HCT116 (cell line): Measurements from ENCODE around the gene FMO5. TPM values are rescaled to one million over a fixed set of nuclear protein-coding genes. Genes with fewer than 3 reads are reported as not detected.

ENCODE experiments used
- ATAC-seq: fragments of 200-7000 bp; cut with Tn5 transposase; 2 replicates; pipeline ENCODE4 v1.9.1; 2020; ENCODE audit warnings: mild to moderate bottlenecking, moderate library complexity
- BruUV-seq: library from RNA; stranded (reverse); fragments of 400-500 nt; replicated peaks from 2 replicates; lab custom pipeline; 2021; lab: Mats Ljungman, UMichigan
- CTCF ChIA-PET: fragments of 300-600 bp; sonication (Branson Sonifier 250); formaldehyde crosslinking; loops from one replicate; lab custom pipeline; 2021; ENCODE audit warnings: antibody characterized with exemption; lab: Charles Lee
- POLR2A ChIA-PET: fragments of 300-600, 350-600 bp; sonication (Branson Sonifier 250); formaldehyde crosslinking; loops from one replicate; lab custom pipeline; 2021; ENCODE audit warnings: antibody characterized with exemption; lab: Charles Lee
- RAD21 ChIA-PET, 2 experiments: fragments of 300-600 bp; sonication (Branson Sonifier 250); formaldehyde crosslinking; loops; one replicate each; lab custom pipeline; 2023; ENCODE audit warnings: low total read pairs in 2 of 2; ENCODE audit not compliant: uncharacterized antibody in 2 of 2, unreplicated experiment in 2 of 2, low non-redundant PET in 1 of 2; lab: Charles Lee
- DNase-seq: peaks from one replicate; pipeline ENCODE4 v3.0.0-alpha.2; 2010; ENCODE audit warnings: low read depth, low spot score
- H2AFZ ChIP-seq: fragments of 200-600 bp; shearing (Covaris generic), sonication (generic); 2 replicates; pipeline ENCODE4 v1.6.1; 2017; ENCODE audit warnings: low read depth, mixed run types, mixed read lengths, antibody characterized with exemption, low read length; ENCODE audit not compliant: poor library complexity, severe bottlenecking
- H3K27ac ChIP-seq: 2 replicates; pipeline ENCODE4 v1.5.1; 2012; ENCODE audit warnings: low read depth, low read length
- H3K27me3 ChIP-seq: fragments of 200-600 bp; sonication (generic); 2 replicates; pipeline ENCODE4 v1.6.1; 2016; ENCODE audit warnings: mixed run types, low read length, mixed read lengths; ENCODE audit not compliant: insufficient read depth
- H3K36me3 ChIP-seq, 2 experiments: fragments of 200-500 bp in 1 of 2; fragments of 200-600 bp in 1 of 2; sonication (Bioruptor generic) in 1 of 2; sonication (generic) in 1 of 2; 2 replicates each; pipeline versions ENCODE4 v1.5.1 to v1.6.1; 2014 to 2016; ENCODE audit warnings: low read length in 2 of 2, inconsistent platforms in 1 of 2, mixed read lengths in 1 of 2, mixed run types in 1 of 2; ENCODE audit not compliant: insufficient read depth in 2 of 2, control insufficient read depth in 1 of 2
- H3K4me1 ChIP-seq, 2 experiments: fragments of 200-600 bp in 1 of 2; sonication (generic) in 1 of 2; 2 replicates each; pipeline versions ENCODE4 v1.5.1 to v1.6.1; 2012 to 2017; ENCODE audit warnings: low read length in 2 of 2, inconsistent platforms in 1 of 2, mild to moderate bottlenecking in 1 of 2, mixed read lengths in 1 of 2, mixed run types in 1 of 2, moderate library complexity in 1 of 2; ENCODE audit not compliant: insufficient read depth in 2 of 2, control insufficient read depth in 1 of 2
- H3K4me2 ChIP-seq: fragments of 200-600 bp; sonication (generic); 2 replicates; pipeline ENCODE4 v1.6.1; 2017; ENCODE audit warnings: mixed run types, low read length, mixed read lengths
- H3K4me3 ChIP-seq, 2 experiments: fragments of 200-600 bp in 1 of 2; sonication (generic) in 1 of 2; replicated peaks in 1 of 2; 2 replicates each; pipeline ENCODE4 v1.5.1; 2011 to 2016; ENCODE audit warnings: low read length in 2 of 2, control low read depth in 1 of 2, low read depth in 1 of 2, mild to moderate bottlenecking in 1 of 2, mixed read lengths in 1 of 2, mixed run types in 1 of 2
- H3K79me2 ChIP-seq: fragments of 200-600 bp; sonication (generic); 2 replicates; pipeline ENCODE4 v1.6.1; 2017; ENCODE audit warnings: mild to moderate bottlenecking, mixed run types, low read length, moderate library complexity, mixed read lengths; ENCODE audit not compliant: insufficient read depth
- H3K9ac ChIP-seq: fragments of 200-600 bp; sonication (generic); 2 replicates; pipeline ENCODE4 v1.6.1; 2016; ENCODE audit warnings: low read length, mixed read lengths
- H3K9me2 ChIP-seq: fragments of 200-600 bp; sonication (generic), shearing (Covaris generic); 2 replicates; pipeline ENCODE4 v1.6.1; 2017; ENCODE audit warnings: mixed run types, mild to moderate bottlenecking, moderate library complexity; ENCODE audit not compliant: insufficient read depth
- H3K9me3 ChIP-seq, 2 experiments: fragments of 200-500 bp in 1 of 2; fragments of 200-600 bp in 1 of 2; sonication (Bioruptor generic) in 1 of 2; sonication (generic) in 1 of 2; 2 replicates each; pipeline ENCODE4 v1.6.1; 2014 to 2017; ENCODE audit warnings: low read length in 2 of 2, mixed read lengths in 2 of 2, inconsistent platforms in 1 of 2, low read depth in 1 of 2, mild to moderate bottlenecking in 1 of 2, mixed run types in 1 of 2, moderate library complexity in 1 of 2; ENCODE audit not compliant: control insufficient read depth in 1 of 2, insufficient read depth in 1 of 2
- H4K20me1 ChIP-seq: fragments of 200-600 bp; sonication (generic), shearing (Covaris generic); 2 replicates; pipeline ENCODE4 v1.6.1; 2017; ENCODE audit warnings: mixed run types, mild to moderate bottlenecking, moderate library complexity; ENCODE audit not compliant: insufficient read depth
- ATF3 ChIP-seq: IDR thresholded peaks from 2 replicates; pipeline ENCODE4 v1.6.1; 2012
- CBX3 ChIP-seq: IDR thresholded peaks from 2 replicates; pipeline ENCODE4 v1.6.1; 2012; ENCODE audit warnings: low read depth
- CEBPB ChIP-seq: IDR thresholded peaks from 2 replicates; pipeline ENCODE4 v1.6.1; 2012; ENCODE audit warnings: low read depth
- EGR1 ChIP-seq: IDR thresholded peaks from 2 replicates; pipeline ENCODE4 v1.6.1; 2012; ENCODE audit warnings: low read depth
- ELF1 ChIP-seq: IDR thresholded peaks from 2 replicates; pipeline ENCODE4 v1.6.1; 2012; ENCODE audit warnings: low read depth, borderline replicate concordance
- EZH2 ChIP-seq: fragments of 200-600 bp; sonication (generic); IDR thresholded peaks from 2 replicates; pipeline ENCODE4 v1.6.1; 2017; ENCODE audit warnings: antibody characterized with exemption, mixed run types
- EZH2phosphoT487 ChIP-seq: fragments of 200-600 bp; IDR thresholded peaks from 2 replicates; pipeline ENCODE4 v1.6.1; 2018; ENCODE audit warnings: antibody characterized with exemption, borderline replicate concordance
- FOSL1 ChIP-seq: IDR thresholded peaks from 2 replicates; pipeline ENCODE4 v1.6.1; 2012; ENCODE audit warnings: low read depth
- JUND ChIP-seq: IDR thresholded peaks from 2 replicates; pipeline ENCODE4 v1.6.1; 2012
- MAX ChIP-seq: IDR thresholded peaks from 2 replicates; pipeline ENCODE4 v1.6.1; 2012
- POLR2AphosphoS5 ChIP-seq: IDR thresholded peaks from 2 replicates; pipeline ENCODE4 v1.6.1; 2011; ENCODE audit warnings: mild to moderate bottlenecking, low read depth, low read length, moderate library complexity
- REST ChIP-seq: IDR thresholded peaks from 2 replicates; pipeline ENCODE4 v1.6.1; 2012; ENCODE audit warnings: low read depth
- SIN3A ChIP-seq: IDR thresholded peaks from 2 replicates; pipeline ENCODE4 v1.6.1; 2012; ENCODE audit warnings: low read depth
- SP1 ChIP-seq: IDR thresholded peaks from 2 replicates; pipeline ENCODE4 v1.6.1; 2012; ENCODE audit warnings: low read depth
- TCF7L2 ChIP-seq: IDR thresholded peaks from 2 replicates; pipeline ENCODE4 v1.7.0; 2011; ENCODE audit warnings: borderline replicate concordance, inconsistent platforms; ENCODE audit not compliant: insufficient read depth, insufficient read length; ENCODE audit errors: extremely low read depth
- YY1 ChIP-seq: IDR thresholded peaks from 2 replicates; pipeline ENCODE4 v1.6.1; 2011; ENCODE audit warnings: low read length, low read depth, moderate library complexity, mild to moderate bottlenecking; ENCODE audit not compliant: insufficient replicate concordance; ENCODE audit errors: extremely low read depth
- ZBTB33 ChIP-seq: IDR thresholded peaks from 2 replicates; pipeline ENCODE4 v1.6.1; 2011; ENCODE audit warnings: mild to moderate bottlenecking, low read length, moderate library complexity; ENCODE audit not compliant: insufficient replicate concordance; ENCODE audit errors: extremely low read depth
- ZNF274 ChIP-seq: fragments of 200-500 bp; sonication (Bioruptor generic); IDR thresholded peaks from 2 replicates; pipeline ENCODE4 v1.6.1; 2014; ENCODE audit warnings: mild to moderate bottlenecking, low read depth, low read length, inconsistent platforms
- intact Hi-C: fragments of 100-400 bp; cut with micrococcal nuclease; formaldehyde crosslinking; loops from 2 replicates; pipeline ENCODE4 v1.10.0; 2022
- total RNA-seq: library from RNA; stranded (reverse); gene quantifications from one replicate; pipeline ENCODE4 v1.2.1, GENCODE V29; 2021; ENCODE audit not compliant: unreplicated experiment

The FMO5 gene
- total RNA-seq, 1 experiment from 2014 or later = 0.27 TPM

- Histone ChIP-seq H3K4me3 (no peak overlapping the region), H3K36me3 (peaks cover 34 to 41% of the 10 kb centered on the region in 2 experiments), H2AFZ (no peak overlapping the region), H3K27me3 (no peaks in the 10 kb centered on the region), H3K4me1 (no peaks in the 10 kb centered on the region), H3K9me2 (no peaks in the 10 kb centered on the region), H3K9me3 (no peaks in the 10 kb centered on the region), H3K4me2 (no peak overlapping the region), H3K27ac (no peak overlapping the region), H3K79me2 (no peaks in the 10 kb centered on the region), H4K20me1 (no peaks in the 10 kb centered on the region), H3K9ac (no peak overlapping the region)
- no TSS peak for BruUV-seq
- no peak for DNase-seq
- no peak for TF ChIP-seq ZBTB33
- TF ChIP-seq FOSL1 = no peak
- no peak for TF ChIP-seq TCF7L2
- TF ChIP-seq EZH2 = no peak
- no peak for TF ChIP-seq YY1
- TF ChIP-seq EZH2phosphoT487 = no peak
- no peak for TF ChIP-seq SIN3A
- no peak for TF ChIP-seq SP1
- TF ChIP-seq CEBPB = no peak
- no peak for TF ChIP-seq POLR2AphosphoS5
- TF ChIP-seq ATF3 = no peak
- TF ChIP-seq JUND = no peak
- no peak for TF ChIP-seq REST
- TF ChIP-seq ELF1 = no peak
- TF ChIP-seq MAX = no peak
- no peak for TF ChIP-seq ZNF274
- no peak for TF ChIP-seq EGR1
- TF ChIP-seq CBX3 = no peak
- intact Hi-C loops = no loop called here
- RAD21 ChIA-PET = no interaction called here
- CTCF ChIA-PET = no interaction called here
- POLR2A ChIA-PET = no interaction called here
- no peak for ATAC-seq
Measured at GRCh38 chr1:147266381-147266780, 41.2 kb upstream of the FMO5 start.
